Suppressor macrophage (primary cell): Measurements from ENCODE around the gene CCDC136.

Source experiments
- DNase-seq, 4 experiments: peaks; one replicate each; pipeline ENCODE4 v3.0.0-alpha.2; 2020 to 2022
- total RNA-seq, 17 experiments: gene quantifications; one replicate each; lab custom pipeline; 2026; ENCODE audit warnings: mixed read lengths in 6 of 17, inconsistent platforms in 3 of 17; lab: John Stamatoyannopoulos, UW

CCDC136 gene
- total RNA-seq, result 0.04 to 3.0 (median 0.18) reads per million in 17 experiments

GRCh38 chr7:128791121-128791971 is at the start of gene CCDC136:
TSS of gene CCDC136 (plus strand) at chr7:128791968. CDS start at chr7:128792412, 444 bp downstream.
- DNase-seq, result peak; percentile 58 to 86 (median 72)

DNA sequence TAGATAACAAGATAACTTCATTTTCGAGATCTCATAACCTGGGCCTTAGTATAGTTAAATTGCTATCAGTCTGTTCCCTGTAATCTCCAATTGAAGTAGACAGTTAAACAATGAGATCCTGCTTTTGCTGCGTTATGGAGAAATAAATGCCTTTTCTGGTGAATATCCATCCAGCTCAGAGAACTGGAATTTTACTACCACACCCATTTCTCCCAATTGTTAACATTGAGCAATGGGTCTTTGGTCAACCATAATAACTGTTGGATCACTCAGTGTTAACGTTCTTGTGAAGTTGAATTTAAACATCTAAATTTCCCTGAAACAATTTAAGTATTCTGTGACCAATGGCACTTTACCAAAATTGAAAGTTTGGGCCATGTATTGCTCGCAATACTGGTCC is 49.6 kb upstream of the CCDC136 start:
- no peak for DNase-seq

DNA sequence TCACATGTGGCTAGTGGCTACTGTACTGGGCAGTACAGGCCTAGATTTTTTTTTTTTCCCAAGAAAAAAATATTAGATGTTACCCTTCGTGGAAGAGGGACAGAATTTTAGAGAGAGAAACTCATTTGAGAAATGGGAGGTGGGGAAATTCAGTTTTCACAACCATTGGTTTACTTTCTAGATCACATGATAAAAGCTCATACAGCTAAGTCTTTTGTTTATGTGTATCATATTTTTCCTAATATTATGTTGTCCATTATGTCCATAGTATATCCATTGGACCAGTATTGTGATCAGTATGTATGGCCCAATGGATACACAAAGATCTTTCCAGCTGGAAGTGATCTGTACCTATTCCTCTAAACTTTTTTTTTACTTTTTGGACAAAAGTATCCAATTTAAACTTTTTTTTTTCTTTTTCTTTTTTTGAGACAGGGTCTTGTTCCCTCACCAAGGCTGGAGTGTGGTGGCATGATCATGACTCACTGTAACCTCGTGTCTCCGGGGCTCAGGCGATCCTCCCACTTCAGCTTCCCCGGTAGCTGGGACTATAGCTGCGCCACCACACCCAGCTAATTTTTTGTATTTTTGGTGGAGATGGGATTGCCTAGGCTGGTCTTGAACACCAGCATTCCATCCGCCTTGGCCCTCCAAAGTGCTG is 48.5 kb upstream of the CCDC136 start:
- peak; percentile 41 to 69 (median 66) for DNase-seq

DNA sequence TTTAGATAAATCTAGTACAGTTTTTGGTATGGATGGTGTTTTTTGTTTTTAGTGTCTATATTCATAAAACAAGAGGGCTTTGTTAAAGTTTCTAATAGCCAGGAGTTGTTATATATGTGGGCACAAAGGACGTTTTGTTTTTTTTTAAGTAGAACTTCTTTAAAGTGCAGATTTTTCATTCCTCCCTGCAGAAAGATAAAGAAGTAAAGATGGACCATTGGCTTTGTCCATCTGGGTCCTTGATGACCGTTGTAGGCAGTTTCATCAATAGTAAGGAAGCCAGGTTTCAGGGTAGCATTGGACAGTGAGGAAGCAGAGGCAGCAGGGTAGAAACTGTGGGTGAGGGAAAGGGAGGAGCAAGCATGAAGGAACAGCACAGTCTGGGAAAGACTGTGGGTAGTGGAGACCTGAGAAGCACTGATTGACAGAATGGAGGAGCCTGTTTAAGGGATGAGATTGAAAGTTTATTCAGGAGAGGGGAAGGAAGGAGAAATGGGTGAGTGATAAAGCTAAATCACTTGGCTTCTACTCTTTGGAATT is 47.3 kb upstream of the CCDC136 start:
- peak in 3 of 4 experiments; percentile 34 to 46 (median 45) for DNase-seq

GRCh38 chr7:128745706-128746105 is 46.1 kb upstream of the CCDC136 start:
- no peak for DNase-seq

GRCh38 chr7:128747327-128748079 is 44.3 kb upstream of the CCDC136 start:
- DNase-seq, result no peak

DNA sequence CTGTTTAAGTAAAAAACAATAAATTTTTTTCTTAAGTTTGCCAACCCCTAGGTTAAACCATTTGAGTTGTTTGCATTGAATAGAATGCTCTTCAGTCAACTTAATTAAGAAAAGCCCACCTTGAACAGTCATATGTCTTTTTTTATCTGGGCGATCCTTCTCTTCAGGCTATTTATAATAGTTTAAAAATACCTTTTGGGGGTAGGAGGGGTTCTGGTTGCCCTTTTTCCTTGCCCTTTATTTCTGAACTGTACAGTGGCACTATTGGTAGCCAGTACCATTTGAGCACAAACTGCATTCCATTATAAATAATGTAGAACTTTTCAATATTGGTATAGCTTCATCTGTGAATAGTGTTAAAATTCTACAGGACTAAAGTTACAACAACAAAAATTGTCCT is 39.5 kb upstream of the CCDC136 start:
- DNase-seq, result no peak

DNA sequence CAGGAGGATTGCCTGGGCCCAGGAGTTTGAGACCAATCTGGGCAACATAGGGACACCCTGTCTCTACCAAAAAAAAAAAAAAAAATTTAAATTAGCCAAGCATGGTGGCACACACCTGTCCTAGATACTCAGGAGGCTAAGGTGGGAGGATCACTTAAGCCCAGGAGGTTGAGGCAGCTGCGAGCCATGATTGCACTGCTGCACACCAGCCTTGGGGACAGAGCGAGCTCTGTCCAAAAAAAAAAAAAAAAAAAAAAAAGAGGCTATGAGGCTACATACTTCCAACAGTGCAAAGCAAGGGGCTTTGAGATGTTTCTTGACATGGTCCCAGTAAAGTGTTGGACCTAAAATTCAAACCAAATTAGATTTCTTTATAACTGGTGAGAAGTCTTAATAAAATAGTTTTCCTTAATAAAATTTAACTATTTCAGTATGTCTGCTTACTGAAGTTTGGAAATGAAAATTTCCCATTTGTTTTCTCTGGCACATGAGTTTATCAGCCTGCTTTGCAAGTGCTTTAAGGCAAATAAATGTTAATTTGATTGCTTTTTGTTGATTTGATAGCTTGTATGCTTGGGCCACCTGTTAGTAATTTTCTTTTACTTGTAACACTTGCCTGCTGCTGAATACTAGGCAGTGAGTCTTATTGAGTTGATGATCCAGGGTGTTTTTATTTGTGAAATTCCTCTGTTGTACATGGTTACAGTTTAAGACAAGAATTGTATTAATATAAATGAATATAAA is 36.5 kb upstream of the CCDC136 start:
- no peak for DNase-seq

DNA sequence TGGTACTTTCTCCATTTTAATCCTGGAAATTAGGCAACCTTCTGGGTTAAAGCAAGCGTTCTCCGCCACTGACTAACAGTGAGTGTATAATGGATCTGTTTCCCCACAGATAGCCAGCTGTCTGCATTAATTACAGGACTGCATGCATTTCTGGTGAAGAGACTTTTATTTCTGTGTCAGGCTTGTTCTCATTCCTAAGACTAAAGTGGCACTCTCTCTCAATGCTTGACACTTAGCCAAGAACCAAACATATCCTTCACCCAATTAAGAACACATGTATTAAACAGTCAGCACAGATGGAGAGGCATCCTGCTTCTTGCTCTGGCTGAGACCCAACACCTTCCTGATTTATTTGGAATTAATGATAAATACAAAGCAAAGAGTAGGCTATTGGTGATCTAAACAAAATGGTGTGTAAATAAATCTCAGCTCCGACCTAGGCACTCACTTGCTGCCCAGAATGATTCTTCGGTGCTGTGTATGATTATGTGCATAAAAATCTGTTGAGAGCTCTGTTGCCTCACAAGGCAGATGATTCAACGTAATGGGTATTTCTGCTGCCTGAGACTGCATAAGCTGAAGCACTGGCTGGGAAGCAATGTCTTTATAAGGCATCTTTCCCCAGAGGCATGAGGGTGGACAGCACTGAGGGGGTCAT is 35.8 kb upstream of the CCDC136 start:
- DNase-seq, result no peak

- no peak for DNase-seq
These were observed 34.6 kb upstream of the CCDC136 start for GRCh38 chr7:128757203-128757602.

DNA sequence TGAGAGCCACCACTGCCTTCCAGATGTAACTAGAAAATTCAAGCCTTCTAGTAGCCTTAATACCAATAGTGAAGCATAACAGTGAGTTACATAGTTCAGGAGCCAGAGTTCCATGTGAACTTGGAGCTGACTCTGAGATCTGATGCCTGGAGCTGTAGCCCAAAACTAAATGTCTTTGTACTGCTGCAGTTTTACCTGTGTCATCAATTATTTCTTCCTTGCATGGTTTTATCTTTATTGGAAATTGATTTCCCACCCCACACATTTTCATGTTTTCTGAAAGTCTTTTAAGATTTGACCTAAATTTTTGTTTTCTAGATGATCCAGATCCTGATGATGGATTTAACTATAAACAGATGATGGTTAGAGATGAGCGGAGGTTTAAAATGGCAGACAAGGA is 33.2 kb upstream of the CCDC136 start:
- no peak for DNase-seq

DNA sequence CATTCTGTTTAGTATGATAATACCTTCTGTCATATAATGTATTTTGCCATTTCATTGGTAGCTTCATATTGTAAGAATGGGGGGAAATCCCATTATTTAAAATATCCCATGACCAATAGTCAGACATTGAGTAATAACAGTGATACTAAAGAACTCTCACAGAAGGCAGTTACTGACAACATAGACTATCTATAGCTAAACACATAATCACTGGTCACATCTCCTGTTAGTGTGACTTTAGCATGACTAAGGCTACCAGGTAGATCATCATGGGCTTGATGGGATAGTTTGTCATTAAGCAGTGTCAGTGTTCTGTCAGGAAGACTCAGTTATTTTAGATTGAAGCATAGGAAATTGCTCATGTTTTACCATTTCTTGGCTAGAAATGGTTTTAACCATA is 32.5 kb upstream of the CCDC136 start:
- peak in 2 of 4 experiments; percentile 28 to 42 for DNase-seq

DNA sequence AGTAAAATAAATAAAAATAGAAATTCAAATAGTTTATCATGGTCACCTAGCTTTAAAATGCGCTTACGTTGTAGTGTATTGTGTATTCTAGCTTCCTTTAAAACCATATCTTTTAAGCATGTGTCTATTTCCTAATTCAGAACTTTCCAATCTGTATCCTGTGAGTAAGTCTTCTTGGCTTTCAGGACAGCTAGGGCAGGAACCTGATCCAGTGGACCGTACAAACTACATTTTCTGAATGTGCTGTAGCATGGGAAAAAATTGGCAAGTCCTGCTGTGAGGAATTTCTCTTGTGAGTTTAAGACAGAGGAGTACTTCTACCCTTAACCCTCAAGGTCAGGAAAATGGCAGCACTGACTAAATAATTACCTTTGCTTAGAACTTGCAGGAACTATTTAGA is 28.2 kb upstream of the CCDC136 start:
- DNase-seq, result no peak

DNA sequence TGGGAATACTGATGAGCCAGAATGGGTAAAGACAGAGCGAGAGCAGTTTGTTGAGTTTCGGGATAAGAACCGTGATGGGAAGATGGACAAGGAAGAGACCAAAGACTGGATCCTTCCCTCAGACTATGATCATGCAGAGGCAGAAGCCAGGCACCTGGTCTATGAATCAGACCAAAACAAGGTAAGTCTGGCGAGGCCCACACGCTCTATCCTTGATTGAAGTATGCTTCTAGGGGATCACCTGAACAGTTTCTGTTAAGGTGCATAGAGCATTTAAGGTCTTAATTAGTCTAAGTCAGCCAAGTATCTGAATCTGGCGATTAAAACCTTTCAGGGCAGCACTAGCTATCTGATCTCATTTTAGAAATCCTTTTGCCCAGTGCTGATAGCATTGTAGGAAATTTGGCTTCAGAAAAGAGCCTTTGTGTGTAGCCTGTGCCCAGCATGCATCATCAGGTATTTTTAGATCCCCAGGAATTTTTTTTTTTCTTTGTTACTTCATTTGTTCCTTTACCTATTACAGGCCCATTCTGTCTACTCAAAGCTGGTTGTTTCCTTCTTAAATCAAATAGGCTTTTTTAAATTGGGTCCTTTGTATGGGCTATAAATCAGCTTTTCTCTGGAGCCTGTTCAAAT is 24.2 kb upstream of the CCDC136 start:
- no peak for DNase-seq

- DNase-seq, result no peak
These were observed 21.5 kb upstream of the CCDC136 start for GRCh38 chr7:128770233-128770632.

DNA sequence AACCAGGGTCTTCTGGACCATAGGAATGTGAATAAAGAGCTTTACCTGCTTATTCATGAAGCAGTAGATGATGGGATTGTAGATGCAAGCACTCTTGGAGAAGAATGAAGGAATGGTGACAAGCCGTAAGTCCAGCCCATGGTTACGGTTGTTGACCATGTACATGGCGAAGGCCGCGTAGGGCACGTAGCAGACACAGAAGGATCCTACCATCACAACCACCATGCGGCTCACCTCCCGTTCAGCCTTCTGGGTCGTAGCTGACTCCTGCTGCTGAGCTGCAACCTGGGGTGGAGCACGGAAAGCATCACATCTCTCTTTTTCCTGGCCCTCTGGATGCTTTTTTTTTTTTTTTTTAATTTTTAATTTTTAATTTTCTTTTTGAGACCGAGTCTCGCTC is 18.2 kb upstream of the CCDC136 start:
- no peak for DNase-seq

- DNase-seq, result no peak
These were observed 17.6 kb upstream of the CCDC136 start for GRCh38 chr7:128774029-128774689.

DNA sequence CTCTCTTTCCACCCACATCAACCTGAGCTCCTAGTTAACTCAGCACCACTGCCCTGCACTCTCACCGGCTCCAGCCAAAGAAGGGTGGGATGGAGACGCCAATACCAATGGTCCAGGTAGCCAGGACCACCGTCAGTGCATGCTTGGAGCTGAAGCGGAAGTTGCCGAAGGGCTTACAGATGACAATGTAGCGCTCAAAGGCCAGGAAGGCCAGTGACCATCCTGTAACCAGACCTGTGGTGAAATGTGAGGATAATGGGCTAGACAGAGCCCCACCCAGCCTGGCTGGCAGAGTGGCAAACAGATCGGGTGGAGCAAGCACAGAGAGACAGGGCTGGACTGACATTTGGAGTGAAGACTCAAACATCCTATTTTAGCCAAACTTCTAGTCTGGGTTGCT is 16.8 kb upstream of the CCDC136 start:
- DNase-seq, result no peak

GRCh38 chr7:128775744-128776474 is 15.9 kb upstream of the CCDC136 start, which contains the start of gene OPN1SW:
TSS of gene OPN1SW (minus strand) at chr7:128775794. CDS start at chr7:128775781, 13 bp downstream.
- DNase-seq, result no peak
